H54 (cell line): ENCODE data around the gene SCGB1C1.

Source experiments
- DNase-seq: peaks from one replicate; pipeline ENCODE4 v3.0.0; 2011; ENCODE audit warnings: low spot score, mixed read lengths; ENCODE audit not compliant: insufficient read length
- FAIRE-seq: peaks from 3 replicates; lab custom pipeline; 2011; peaks lifted over from hg19 to GRCh38; lab: Jason Lieb, UNC
- POLR2A ChIP-seq: IDR thresholded peaks from 2 replicates; pipeline ENCODE4 v1.6.1; 2011; ENCODE audit warnings: low read depth, mild to moderate bottlenecking, low read length

The SCGB1C1 gene

DNA sequence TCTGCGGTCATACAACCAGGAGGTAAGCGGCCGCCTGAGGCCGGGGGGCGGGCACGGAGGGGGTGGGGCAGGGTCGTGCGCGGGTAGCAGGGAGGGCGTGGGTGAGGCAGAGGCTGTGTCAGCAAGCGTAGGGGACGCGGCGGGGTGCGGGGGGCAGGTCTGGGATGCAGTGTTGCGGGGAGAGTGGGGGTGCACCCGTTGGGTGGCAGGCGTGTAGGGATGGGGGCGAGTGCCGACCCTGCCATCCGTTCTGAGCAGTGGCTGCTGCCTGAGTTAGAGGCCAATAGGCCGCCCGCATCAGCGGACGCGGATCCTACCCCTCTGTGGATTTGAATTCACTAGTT, 16.0 kb downstream of the SCGB1C1 start:
- TF ChIP-seq POLR2A, result no peak
- DNase-seq (no peak), FAIRE-seq (no peak)

DNA sequence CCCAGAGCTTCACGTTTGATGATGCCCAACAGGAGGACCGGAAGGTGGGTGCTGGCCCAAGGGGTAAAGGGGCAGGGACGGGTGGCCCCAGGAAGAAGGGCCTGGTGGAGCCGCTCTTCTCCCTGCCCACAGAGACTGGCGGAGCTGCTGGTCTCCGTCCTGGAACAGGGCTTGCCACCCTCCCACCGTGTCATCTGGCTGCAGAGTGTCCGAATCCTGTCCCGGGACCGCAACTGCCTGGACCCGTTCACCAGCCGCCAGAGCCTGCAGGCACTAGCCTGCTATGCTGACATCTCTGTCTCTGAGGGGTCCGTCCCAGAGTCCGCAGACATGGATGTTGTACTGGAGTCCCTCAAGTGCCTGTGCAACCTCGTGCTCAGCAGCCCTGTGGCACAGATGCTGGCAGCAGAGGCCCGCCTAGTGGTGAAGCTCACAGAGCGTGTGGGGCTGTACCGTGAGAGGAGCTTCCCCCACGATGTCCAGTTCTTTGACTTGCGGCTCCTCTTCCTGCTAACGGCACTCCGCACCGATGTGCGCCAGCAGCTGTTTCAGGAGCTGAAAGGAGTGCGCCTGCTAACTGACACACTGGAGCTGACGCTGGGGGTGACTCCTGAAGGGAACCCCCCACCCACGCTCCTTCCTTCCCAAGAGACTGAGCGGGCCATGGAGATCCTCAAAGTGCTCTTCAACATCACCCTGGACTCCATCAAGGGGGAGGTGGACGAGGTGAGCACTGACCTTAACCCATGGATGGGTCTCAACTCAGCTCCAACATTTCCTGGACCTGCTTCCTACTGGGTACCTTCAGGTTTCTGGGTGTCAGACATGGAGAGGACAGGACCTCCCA, 16.6 kb downstream of the SCGB1C1 start:
- no peak for DNase-seq
- FAIRE-seq, result no peak
- TF ChIP-seq POLR2A, result 0 out of 2 replicates have a peak, but pooled peaks have one; percentile 27

DNA sequence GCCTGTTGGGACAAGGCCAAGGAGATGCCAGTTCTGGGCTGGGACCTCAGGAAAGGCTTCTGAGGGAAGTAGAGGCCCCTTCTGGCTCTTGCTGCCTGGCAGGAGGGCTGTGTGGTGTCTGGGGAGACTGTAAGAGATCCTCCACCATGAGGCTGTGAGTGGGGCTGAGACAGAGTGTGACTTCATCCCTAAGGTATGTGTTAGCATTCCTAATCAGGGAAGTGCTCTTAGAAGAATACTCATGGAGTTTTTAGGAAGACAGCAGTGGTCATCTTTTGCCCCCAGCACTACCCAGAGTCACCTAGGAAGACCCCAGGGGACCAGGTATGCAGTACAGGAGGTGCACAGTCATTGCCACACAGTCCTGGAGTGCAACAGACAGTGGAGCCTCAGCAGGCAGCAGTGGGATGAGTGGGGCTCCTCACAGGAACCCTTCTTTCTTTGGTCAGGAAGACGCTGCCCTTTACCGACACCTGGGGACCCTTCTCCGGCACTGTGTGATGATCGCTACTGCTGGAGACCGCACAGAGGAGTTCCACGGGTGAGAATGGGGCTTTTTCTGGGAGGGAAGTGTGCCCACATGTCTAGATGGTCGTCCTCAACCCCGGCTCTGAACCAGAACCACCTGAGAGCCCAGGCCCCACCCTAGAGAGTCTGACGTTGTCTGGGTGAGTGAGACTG, 17.4 kb downstream of the SCGB1C1 start:
- FAIRE-seq, result no peak
- peak; percentile 94 for DNase-seq
- TF ChIP-seq POLR2A, result 0 out of 2 replicates have a peak, but pooled peaks have one; percentile 31

GRCh38 chr11:210803-211180, 17.9 kb downstream of the SCGB1C1 start:
- FAIRE-seq (no peak), DNase-seq (no peak)
- no peak for TF ChIP-seq POLR2A

DNA sequence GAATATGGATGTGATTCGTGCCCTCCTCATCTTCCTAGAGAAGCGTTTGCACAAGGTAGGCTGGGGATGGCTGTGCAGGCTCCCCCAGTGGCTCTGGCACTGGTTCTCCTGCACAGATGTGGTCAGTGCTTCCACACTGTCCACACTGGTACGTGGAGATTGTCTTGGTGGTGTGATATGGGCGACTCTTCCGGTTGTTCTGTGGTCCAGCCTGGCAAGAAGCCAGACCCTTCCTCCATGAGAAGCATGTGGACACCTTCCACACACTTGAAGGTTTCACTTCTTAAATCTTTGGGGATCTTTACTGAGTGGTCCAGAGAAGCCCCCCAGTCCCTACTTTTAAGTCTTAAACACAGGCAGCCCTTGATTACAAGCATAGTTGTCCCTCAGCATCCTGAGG, 18.4 kb downstream of the SCGB1C1 start:
- no peak for FAIRE-seq

GRCh38 chr11:211741-212140, 18.9 kb downstream of the SCGB1C1 start:
- TF ChIP-seq POLR2A, result no peak
- FAIRE-seq, result no peak
- no peak for DNase-seq

More for the DNA sequence above, 18.4 kb downstream of the SCGB1C1 start:
- no peak for DNase-seq
- TF ChIP-seq POLR2A, result no peak

DNA sequence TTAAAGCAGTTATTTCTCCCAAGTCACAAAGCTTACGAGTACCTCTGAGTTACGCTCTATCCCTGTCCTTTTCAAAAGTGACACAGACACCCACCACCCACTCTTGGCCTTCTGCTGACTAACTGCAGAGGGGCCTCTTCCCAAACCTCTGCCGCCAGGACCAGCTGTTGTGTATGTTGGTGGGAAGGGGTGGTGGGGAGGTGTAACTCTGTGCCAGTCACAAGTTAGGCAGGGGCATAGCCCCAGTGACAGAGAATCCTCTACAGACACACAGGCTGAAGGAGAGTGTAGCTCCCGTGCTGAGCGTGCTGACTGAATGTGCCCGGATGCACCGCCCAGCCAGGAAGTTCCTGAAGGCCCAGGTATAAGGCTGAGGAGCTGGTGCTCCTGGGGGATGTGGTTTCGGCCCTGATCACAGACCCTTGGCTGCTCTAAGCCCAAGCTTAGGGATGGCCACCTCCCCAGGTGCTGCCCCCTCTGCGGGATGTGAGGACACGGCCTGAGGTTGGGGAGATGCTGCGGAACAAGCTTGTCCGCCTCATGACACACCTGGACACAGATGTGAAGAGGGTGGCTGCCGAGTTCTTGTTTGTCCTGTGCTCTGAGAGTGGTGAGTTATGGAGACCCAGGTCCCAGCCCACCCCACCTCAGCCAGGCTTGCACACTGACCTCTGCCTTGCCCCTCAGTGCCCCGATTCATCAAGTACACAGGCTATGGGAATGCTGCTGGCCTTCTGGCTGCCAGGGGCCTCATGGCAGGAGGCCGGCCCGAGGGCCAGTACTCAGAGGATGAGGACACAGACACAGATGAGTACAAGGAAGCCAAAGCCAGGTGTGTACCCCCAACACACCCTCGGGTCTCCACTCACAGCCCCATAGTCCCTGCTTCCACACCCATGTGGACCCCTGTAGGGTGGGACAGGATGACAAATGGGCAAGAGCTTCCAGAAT, 19.5 kb downstream of the SCGB1C1 start:
- no peak for TF ChIP-seq POLR2A
- DNase-seq (no peak), FAIRE-seq (no peak)

DNA sequence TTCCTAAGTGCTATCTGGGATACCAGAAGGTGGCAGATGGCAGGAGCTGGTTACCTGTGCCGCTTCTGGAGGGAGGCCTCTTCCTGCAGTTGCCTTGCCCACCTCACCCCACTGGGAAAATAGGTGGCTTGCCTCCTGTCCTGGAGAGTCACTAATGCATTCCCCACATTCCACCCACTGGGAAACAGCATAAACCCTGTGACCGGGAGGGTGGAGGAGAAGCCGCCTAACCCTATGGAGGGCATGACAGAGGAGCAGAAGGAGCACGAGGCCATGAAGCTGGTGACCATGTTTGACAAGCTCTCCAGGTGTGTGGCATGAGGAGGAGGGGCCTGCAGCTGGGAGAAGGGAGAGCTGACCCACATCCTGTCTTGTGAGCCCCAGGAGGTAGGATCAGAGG, 20.2 kb downstream of the SCGB1C1 start:
- no peak for FAIRE-seq
- no peak for TF ChIP-seq POLR2A
- no peak for DNase-seq

DNA sequence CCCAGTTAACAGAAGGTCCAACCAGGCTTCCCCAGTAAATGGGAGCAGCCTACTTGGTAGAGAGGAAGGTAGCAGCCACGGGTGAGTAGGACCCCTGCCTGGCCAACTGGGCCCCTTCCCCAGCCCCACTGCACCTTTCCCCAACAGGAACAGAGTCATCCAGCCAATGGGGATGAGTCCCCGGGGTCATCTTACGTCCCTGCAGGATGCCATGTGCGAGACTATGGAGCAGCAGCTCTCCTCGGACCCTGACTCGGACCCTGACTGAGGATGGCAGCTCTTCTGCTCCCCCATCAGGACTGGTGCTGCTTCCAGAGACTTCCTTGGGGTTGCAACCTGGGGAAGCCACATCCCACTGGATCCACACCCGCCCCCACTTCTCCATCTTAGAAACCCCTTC, 21.2 kb downstream of the SCGB1C1 start:
- DNase-seq (no peak), FAIRE-seq (no peak)
- no peak for TF ChIP-seq POLR2A

GRCh38 chr11:215581-216037, 22.7 kb downstream of the SCGB1C1 start:
- DNase-seq, result no peak
- TF ChIP-seq POLR2A, result no peak
- FAIRE-seq, result no peak

DNA sequence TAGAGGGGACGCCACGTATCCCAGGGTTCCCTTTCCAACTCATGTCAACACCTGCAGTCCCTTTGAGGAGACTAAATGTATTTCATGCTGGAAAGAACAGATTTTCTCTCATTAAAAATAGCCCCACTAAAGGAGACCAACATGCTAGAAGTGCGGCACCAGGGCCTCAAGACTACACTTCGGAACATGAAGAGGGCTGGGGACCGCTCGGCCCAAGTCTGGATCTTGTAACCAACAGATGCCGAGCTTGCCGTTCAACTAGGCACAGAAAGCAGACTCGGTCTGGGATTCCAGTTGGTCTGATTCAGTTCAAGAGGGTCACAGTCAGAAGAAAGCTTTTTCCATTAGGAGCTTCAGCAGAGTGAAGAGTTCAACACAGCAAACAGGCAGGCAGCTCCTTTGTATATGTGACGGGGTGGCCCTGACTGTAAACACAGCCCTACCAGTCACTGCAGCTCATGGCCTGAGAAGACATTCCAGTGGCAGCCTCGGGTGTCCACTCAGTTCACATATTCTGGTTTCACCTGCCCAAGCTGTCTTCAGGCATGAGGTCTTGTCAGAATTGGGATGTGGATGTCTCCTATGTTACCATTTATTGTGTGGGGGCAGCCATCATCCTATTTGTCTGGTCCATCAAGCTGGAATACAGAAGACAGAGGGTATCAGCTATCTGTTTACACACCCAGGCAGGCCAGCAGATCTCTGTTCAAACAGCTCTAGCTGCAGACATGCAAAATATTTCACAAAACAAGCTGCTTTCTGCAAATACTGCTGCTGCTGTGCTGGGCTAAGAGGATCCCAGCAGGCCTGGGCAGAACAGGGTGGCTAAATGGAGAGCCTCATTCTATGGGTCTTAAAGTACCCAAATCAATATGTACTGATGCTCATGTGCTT, 23.4 kb downstream of the SCGB1C1 start:
- FAIRE-seq, result no peak
- TF ChIP-seq POLR2A, result no peak

DNA sequence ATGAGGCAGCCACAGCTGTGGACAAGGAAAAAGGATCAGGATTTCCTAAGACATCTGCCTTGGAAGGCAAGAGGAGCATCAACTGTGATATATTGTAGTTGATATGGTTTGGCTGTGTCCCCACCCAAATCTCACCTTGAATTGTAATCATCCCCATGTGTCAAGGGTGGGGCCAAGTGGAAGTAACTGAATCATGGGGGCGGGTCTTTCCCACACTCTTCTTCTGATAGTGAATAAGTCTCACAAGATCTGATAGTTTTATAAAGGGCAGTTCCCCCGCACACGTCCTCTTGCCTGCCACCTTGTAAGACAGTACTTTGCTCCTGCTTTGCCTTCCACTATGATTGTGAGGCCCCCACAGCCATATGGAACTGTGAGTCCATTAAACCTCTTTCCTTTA, 24.8 kb downstream of the SCGB1C1 start:
- FAIRE-seq (no peak), DNase-seq (no peak)
- no peak for TF ChIP-seq POLR2A

More for the DNA sequence above, 23.4 kb downstream of the SCGB1C1 start:
- no peak for DNase-seq
